A549 (cell line): ENCODE results near the gene RPS6KA2. TPM values are rescaled to one million over a fixed set of nuclear protein-coding genes. Genes with fewer than 3 reads are reported as not detected.
"Not testable (repeated sequence)": the region's sequence is repeated elsewhere in the genome, so short reads cannot be mapped to it uniquely, and the experiment has no call there.

Experiments
- ATAC-seq, 2 experiments: fragments of 200-7000 bp in 1 of 2; fragments of >200 bp in 1 of 2; cut with Nextera tagmentation in 1 of 2; cut with Tn5 transposase in 1 of 2; 3 replicates each; pipeline versions ENCODE4 v1.8.0 to v1.9.1; 2018 to 2020; ENCODE audit warnings: mild to moderate bottlenecking in 1 of 2, moderate library complexity in 1 of 2
- CTCF ChIA-PET: fragments of 300-600 bp; sonication (Branson Sonifier 250); formaldehyde crosslinking; extraction: SDS; loops from one replicate; lab custom pipeline; 2021; ENCODE audit warnings: antibody characterized with exemption, inconsistent platforms; lab: Yijun Ruan, JAX
- POLR2A ChIA-PET: fragments of 350-600 bp; formaldehyde crosslinking; extraction: SDS; loops from one replicate; lab custom pipeline; 2021; ENCODE audit warnings: antibody characterized with exemption, inconsistent platforms; lab: Yijun Ruan, JAX
- DNase-seq, 2 experiments: peaks; one replicate each; pipeline versions ENCODE4 v3.0.0 to v3.0.0-alpha.2; 2011 to 2016; ENCODE audit warnings: low read depth in 1 of 2, low spot score in 1 of 2
- FAIRE-seq: peaks from 2 replicates; lab custom pipeline; 2011; peaks lifted over from hg19 to GRCh38; lab: Jason Lieb, UNC
- H3K27ac ChIP-seq, 2 experiments: fragments of >200 bp; sonication (Bioruptor Twin); formaldehyde crosslinking; 3 replicates each; pipeline ENCODE4 v1.5.1; 2016 to 2017
- H3K4me1 ChIP-seq: fragments of >200 bp; sonication (Bioruptor Twin); formaldehyde crosslinking; 3 replicates; pipeline ENCODE4 v1.6.1; 2016
- H3K4me2 ChIP-seq: fragments of >200 bp; sonication (Bioruptor Twin); formaldehyde crosslinking; 3 replicates; pipeline ENCODE4 v1.6.1; 2016
- H3K4me3 ChIP-seq: fragments of >200 bp; sonication (Bioruptor Twin); formaldehyde crosslinking; 3 replicates; pipeline ENCODE4 v1.5.1; 2016
- H3K9me3 ChIP-seq: fragments of >200 bp; sonication (Bioruptor Twin); formaldehyde crosslinking; 3 replicates; pipeline ENCODE4 v1.6.1; 2016
- CHD2 ChIP-seq: fragments of 150-350 bp; IDR thresholded peaks from 2 replicates; pipeline ENCODE4 v1.6.1; 2014; ENCODE audit warnings: low read length; ENCODE audit not compliant: partially characterized antibody
- CTCF ChIP-seq: fragments of >200 bp; sonication (Bioruptor Twin); formaldehyde crosslinking; IDR thresholded peaks from 3 replicates; pipeline ENCODE4 v1.5.1; 2016
- EHF ChIP-seq: fragments of 250-450 bp; sonication (Bioruptor Pico); IDR thresholded peaks from 2 replicates; pipeline ENCODE4 v1.5.0; 2020; ENCODE audit warnings: mild to moderate bottlenecking
- ELK1 ChIP-seq: fragments of 150-350 bp; IDR thresholded peaks from 2 replicates; pipeline ENCODE4 v1.6.1; 2014; ENCODE audit warnings: low read depth, mild to moderate bottlenecking, low read length
- HES2 ChIP-seq: fragments of >200 bp; sonication (Bioruptor Twin); formaldehyde crosslinking; IDR thresholded peaks from 2 replicates; pipeline ENCODE4 v1.6.1; 2016
- KDM1A ChIP-seq: fragments of 200-600 bp; sonication (generic); IDR thresholded peaks from 2 replicates; pipeline ENCODE4 v1.6.1; 2016; ENCODE audit warnings: low read depth, mild to moderate bottlenecking
- NPAS2 ChIP-seq: fragments of 250-450 bp; sonication (Bioruptor Pico); IDR thresholded peaks from 2 replicates; pipeline ENCODE4 v1.8.0; 2022; ENCODE audit warnings: mild to moderate bottlenecking, moderate library complexity, borderline replicate concordance
- POLR2A ChIP-seq: IDR thresholded peaks from 2 replicates; pipeline ENCODE4 v1.6.1; 2012; ENCODE audit warnings: mild to moderate bottlenecking, low read length
- RAD21 ChIP-seq, 2 experiments: fragments of >200 bp in 1 of 2; sonication (Bioruptor Twin) in 1 of 2; formaldehyde crosslinking in 1 of 2; IDR thresholded peaks in 1 of 2; conservative IDR thresholded peaks in 1 of 2; 2 replicates in 1 of 2; 3 replicates in 1 of 2; pipeline ENCODE4 v1.6.1; 2012 to 2018; ENCODE audit warnings: inconsistent platforms in 1 of 2
- RCOR1 ChIP-seq: fragments of 150-350 bp; IDR thresholded peaks from 2 replicates; pipeline ENCODE4 v1.6.1; 2014; ENCODE audit warnings: antibody characterized with exemption, low read length, low read depth
- RFX5 ChIP-seq: fragments of 450-650 bp; IDR thresholded peaks from 2 replicates; pipeline ENCODE4 v1.7.1; 2014; ENCODE audit warnings: antibody characterized with exemption, mild to moderate bottlenecking, moderate library complexity
- SMC3 ChIP-seq: fragments of >200 bp; sonication (Bioruptor Twin); formaldehyde crosslinking; IDR thresholded peaks from 3 replicates; pipeline ENCODE4 v1.6.1; 2018; ENCODE audit warnings: inconsistent platforms
- TP53 ChIP-seq: fragments of 250-450 bp; sonication (Bioruptor Pico); IDR thresholded peaks from 2 replicates; pipeline ENCODE4 v1.5.0; 2021; ENCODE audit warnings: mild to moderate bottlenecking, moderate library complexity
- WGBS: methylation state at CpG from one replicate; pipeline ENCODE4 v1.1.6; 2017; ENCODE audit errors: missing lambda C conversion rate; 5-methylcytosine and 5-hydroxymethylcytosine counted together
- polyA plus RNA-seq, 4 experiments: library from polyadenylated mRNA; depleted of rRNA in 3 of 4; stranded (reverse); fragments of >200 nt; fragmentation: RNase III in 1 of 4; extraction: RNeasy Plus Mini Kit Qiagen cat#74134 plus additional on column Dnase treatment in 1 of 4; gene quantifications; 2 replicates in 3 of 4; 3 replicates in 1 of 4; pipeline ENCODE4 v1.2.3, GENCODE V29; 2011 to 2017
- TF ChIP-seq, protein P1 (sequence below): IDR thresholded peaks from 2 replicates; pipeline ENCODE4 v1.6.1; 2012
- TF ChIP-seq, protein P2 (sequence below): fragments of 450-650 bp; IDR thresholded peaks from 2 replicates; pipeline ENCODE4 v1.6.1; 2014; ENCODE audit warnings: antibody characterized with exemption

Gene RPS6KA2
- polyA plus RNA-seq, 2 of the 4 experiments (the other 2 are of a cell fraction), result 0.19 TPM; not detected in 1

- TF ChIP-seq RAD21 (conservative IDR thresholded peaks at IDR 0.05 in 1 of 2, IDR thresholded peaks at IDR 0.05 in 1 of 2), result peak; percentile 69 to 75
- TF ChIP-seq SMC3, result peak; percentile 65
- TF ChIP-seq CTCF, result peak; percentile 56
- peak overlapping the region; percentile 42; the same call in 1 of the 3 replicates for H3K4me2 ChIP-seq
- FAIRE-seq, H3K9me3 ChIP-seq, H3K27ac ChIP-seq, H3K4me1 ChIP-seq, POLR2A ChIA-PET, H3K4me3 ChIP-seq: not testable (repeated sequence)
- DNase-seq (peak; percentile 47 to 73), ATAC-seq (peak; percentile 83 to 96)
- WGBS, result 17% methylated on average over 9 of the region's 16 CpGs
- CTCF ChIA-PET, result interaction anchor here (0.6 to 5.1 kb wide), 22 partner anchors 8 to 244 kb away, joined by 3 to 45 read pairs (median 4); no protein-coding TSS in a partner anchor
Observed at GRCh38 chr6:166400649-166401250, 226.3 kb downstream of the RPS6KA2 start.

- H3K27ac ChIP-seq, result no peak overlapping the region
- no peak overlapping the region for H3K4me3 ChIP-seq
- no peak for FAIRE-seq
- H3K4me1 ChIP-seq, result no peaks in the 10 kb centered on the region
- WGBS, result 38% methylated on average over 2 of the region's 2 CpGs
- ChIA-PET POLR2A (no interaction called here), CTCF (interaction anchor here (0.6 to 5.1 kb wide), 22 partner anchors 8 to 244 kb away, joined by 3 to 45 read pairs (median 4); no protein-coding TSS in a partner anchor)
- TF ChIP-seq RFX5, result no peak
- TF ChIP-seq, protein P1, sequence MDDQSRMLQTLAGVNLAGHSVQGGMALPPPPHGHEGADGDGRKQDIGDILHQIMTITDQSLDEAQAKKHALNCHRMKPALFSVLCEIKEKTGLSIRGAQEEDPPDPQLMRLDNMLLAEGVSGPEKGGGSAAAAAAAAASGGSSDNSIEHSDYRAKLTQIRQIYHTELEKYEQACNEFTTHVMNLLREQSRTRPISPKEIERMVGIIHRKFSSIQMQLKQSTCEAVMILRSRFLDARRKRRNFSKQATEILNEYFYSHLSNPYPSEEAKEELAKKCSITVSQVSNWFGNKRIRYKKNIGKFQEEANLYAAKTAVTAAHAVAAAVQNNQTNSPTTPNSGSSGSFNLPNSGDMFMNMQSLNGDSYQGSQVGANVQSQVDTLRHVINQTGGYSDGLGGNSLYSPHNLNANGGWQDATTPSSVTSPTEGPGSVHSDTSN, result no peak
- TF ChIP-seq, protein P2, sequence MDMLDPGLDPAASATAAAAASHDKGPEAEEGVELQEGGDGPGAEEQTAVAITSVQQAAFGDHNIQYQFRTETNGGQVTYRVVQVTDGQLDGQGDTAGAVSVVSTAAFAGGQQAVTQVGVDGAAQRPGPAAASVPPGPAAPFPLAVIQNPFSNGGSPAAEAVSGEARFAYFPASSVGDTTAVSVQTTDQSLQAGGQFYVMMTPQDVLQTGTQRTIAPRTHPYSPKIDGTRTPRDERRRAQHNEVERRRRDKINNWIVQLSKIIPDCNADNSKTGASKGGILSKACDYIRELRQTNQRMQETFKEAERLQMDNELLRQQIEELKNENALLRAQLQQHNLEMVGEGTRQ, result no peak
- TF ChIP-seq EHF (CRISPR knock-in tag), result no peak
- no peak for TF ChIP-seq RAD21 (conservative IDR thresholded peaks at IDR 0.05 in 1 of 2, IDR thresholded peaks at IDR 0.05 in 1 of 2)
- no peak for TF ChIP-seq ELK1
- no peak for TF ChIP-seq TP53
- no peak for TF ChIP-seq HES2
- TF ChIP-seq CHD2, result no peak
- no peak for TF ChIP-seq NPAS2
- TF ChIP-seq KDM1A, result no peak
- TF ChIP-seq POLR2A, result no peak
- no peak for DNase-seq
- no peak overlapping the region for H3K4me2 ChIP-seq
- peak in 1 of 2 experiments; percentile 24; a peak in 2 of 6 replicates for ATAC-seq
- no peaks in the 10 kb centered on the region for H3K9me3 ChIP-seq
Observed at GRCh38 chr6:166400181-166400580, 226.9 kb downstream of the RPS6KA2 start.

DNA sequence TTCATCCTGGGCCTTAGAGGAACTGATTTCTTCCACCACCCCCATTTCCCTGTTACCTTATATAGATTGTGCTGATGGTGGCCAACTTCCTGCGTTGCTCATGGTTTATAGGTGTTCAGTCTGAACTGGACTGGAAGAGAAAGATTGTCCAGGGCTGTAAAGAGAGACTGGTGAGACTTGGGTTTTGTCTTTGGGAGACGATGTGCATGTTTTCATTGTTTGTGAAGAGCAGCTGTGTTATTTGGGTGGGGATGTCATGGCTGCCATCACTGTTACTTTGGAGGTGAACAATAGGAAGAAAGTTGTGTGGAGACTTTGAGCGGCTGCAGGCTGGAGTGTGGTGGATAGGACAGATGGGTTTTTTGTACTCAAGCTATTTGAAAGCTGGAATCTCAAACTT, 228.7 kb downstream of the RPS6KA2 start:
- H3K4me2 ChIP-seq, result no peak overlapping the region
- POLR2A ChIA-PET, result no interaction called here
- DNase-seq (no peak), FAIRE-seq (no peak), ATAC-seq (no peak)
- WGBS, result 72% methylated on average over 3 of the region's 3 CpGs
- H3K27ac ChIP-seq, result no peak overlapping the region
- CTCF ChIA-PET, result interaction anchor here (0.6 to 5.1 kb wide), 5 partner anchors 12 to 242 kb away, joined by 3 to 45 read pairs (median 7); no protein-coding TSS in a partner anchor
- H3K9me3 ChIP-seq, result no peaks in the 10 kb centered on the region
- H3K4me3 ChIP-seq, result no peak overlapping the region
- no peaks in the 10 kb centered on the region for H3K4me1 ChIP-seq
- TF ChIP-seq RCOR1, result no peak
